ENCODE results near the gene MSLN.
"Not testable (repeated sequence)": the region's sequence is repeated elsewhere in the genome, so short reads cannot be mapped to it uniquely, and the experiment has no call there.

Gene MSLN

DNA sequence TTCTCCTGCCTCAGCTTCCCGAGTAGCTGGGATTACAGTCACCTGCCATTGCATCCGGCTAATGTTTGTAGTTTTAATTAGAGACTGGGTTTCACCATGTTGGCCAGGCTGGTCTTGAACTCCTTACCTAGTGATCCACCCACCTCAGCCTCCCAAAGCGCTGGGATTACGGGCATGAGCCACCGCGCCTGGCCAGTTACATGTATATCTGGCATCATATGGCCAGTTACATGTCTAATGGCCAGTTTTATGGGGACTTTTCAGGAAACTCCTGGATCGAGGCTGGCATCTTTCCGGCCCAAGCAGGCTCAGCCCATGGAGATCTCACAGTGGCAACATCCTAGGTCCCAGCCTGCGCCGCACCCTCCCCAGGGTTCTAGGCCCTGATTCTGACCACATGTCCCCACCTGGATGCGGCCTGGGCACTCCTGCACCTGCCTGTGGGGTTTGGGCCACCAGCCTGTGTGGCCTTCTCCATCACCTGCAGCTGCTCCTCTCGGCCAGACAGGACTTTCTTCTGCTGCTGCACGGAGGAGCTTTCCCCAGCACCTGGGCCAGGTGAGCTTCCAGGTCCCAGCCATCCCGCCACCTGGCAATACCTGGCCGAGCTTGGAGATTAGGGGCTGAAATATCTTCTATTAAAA, 18.4 kb upstream of the MSLN start:
- no peak overlapping the region for H3K4me3 ChIP-seq (ENCODE audit: low read depth, low read length)
- DNase-seq (ENCODE audit: low read depth) = no peak
- TF ChIP-seq, protein P1, sequence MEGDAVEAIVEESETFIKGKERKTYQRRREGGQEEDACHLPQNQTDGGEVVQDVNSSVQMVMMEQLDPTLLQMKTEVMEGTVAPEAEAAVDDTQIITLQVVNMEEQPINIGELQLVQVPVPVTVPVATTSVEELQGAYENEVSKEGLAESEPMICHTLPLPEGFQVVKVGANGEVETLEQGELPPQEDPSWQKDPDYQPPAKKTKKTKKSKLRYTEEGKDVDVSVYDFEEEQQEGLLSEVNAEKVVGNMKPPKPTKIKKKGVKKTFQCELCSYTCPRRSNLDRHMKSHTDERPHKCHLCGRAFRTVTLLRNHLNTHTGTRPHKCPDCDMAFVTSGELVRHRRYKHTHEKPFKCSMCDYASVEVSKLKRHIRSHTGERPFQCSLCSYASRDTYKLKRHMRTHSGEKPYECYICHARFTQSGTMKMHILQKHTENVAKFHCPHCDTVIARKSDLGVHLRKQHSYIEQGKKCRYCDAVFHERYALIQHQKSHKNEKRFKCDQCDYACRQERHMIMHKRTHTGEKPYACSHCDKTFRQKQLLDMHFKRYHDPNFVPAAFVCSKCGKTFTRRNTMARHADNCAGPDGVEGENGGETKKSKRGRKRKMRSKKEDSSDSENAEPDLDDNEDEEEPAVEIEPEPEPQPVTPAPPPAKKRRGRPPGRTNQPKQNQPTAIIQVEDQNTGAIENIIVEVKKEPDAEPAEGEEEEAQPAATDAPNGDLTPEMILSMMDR (IDR thresholded peaks at IDR 0.05; ENCODE audit: low read depth, low read length, missing control alignments) = no peak
- in situ Hi-C loops (cut with HindIII; ENCODE audit: low sequenced_read_pairs) = no loop called here

DNA sequence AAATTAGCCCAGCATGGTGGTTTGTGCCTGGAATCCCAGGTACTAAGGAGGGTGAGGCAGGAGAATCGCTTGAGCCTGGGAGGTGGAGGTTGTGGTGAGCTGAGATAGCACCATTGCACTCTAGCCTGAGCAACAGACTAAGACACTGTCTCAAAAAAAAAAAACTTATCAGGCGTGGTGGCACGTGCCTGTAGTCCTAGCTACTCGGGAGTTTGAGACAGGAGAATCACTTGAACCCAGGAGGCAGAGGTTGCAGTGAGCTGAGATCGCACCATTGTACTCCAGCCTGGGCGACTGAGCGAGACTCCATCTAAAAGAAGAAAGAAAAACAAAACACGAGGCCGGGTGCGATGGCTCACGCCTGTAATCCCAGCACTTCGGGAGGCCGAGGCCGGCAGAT, 17.6 kb upstream of the MSLN start:
- H3K4me3 ChIP-seq (ENCODE audit: low read depth, low read length); DNase-seq (ENCODE audit: low read depth); in situ Hi-C loops (cut with HindIII; ENCODE audit: low sequenced_read_pairs): not testable (repeated sequence)

DNA sequence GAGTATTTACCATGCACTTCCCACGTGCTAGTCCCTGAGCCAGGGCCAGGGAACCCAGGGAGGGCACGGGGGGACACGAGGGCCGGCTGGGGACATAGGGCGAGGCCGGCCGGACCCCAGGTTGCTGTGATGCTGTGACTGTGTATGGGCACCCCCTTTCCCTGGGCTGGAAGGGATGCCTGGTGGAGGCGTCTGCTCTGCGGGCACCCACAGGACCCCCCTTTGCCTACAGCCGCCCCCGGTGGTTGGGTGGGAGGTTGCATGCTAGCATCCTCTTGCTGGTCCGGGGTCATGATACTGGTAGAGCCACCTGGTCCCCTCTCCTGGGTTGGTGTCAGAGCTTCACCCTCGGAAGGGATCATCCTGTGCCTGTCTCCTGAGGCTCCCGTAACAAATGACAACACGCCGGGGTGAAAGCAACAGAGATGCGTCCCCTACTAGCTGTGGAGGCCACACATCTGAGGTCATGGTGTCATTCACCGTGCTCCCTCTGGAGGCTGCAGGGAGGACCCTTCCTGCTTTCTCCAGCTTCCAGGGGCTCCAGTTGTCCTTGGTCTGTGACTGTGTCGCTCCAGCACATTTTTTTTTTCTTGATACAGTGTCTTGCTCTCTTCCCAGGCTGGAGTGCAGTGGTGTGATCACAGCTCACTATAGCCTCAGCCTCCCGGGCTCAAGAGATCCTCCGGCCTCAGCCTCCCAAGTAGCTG, 16.6 kb upstream of the MSLN start:
- no peak for DNase-seq (ENCODE audit: low read depth)
- TF ChIP-seq, protein P1 (IDR thresholded peaks at IDR 0.05; ENCODE audit: low read depth, low read length, missing control alignments) = peak; percentile 23
- in situ Hi-C loops (cut with HindIII; ENCODE audit: low sequenced_read_pairs) = no loop called here
- no peak overlapping the region for H3K4me3 ChIP-seq (ENCODE audit: low read depth, low read length)

DNA sequence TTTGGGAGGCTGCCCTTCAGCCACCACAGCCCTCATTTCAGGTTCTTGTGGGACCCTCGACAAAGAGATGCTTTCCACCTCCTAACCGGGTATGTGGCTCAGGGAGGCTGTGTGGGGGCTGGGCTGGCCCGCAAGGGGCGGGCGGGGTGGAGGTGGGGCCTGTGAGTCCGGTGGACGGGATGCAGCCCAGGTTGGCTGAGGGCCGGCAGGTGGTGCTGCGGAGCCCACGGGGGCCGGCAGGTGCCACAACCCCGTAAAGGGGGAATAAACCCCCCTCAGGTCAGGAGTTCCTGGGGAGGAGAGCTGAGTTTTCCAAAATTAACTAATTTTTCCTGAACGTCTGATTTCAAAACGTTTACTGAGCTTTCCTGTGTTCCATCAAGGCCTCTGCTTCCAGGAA, 14.8 kb upstream of the MSLN start:
- TF ChIP-seq, protein P1 (IDR thresholded peaks at IDR 0.05; ENCODE audit: low read depth, low read length, missing control alignments) = peak; percentile 20
- DNase-seq (ENCODE audit: low read depth) = no peak
- no peak overlapping the region for H3K4me3 ChIP-seq (ENCODE audit: low read depth, low read length)
- in situ Hi-C loops (cut with HindIII; ENCODE audit: low sequenced_read_pairs) = no loop called here

DNA sequence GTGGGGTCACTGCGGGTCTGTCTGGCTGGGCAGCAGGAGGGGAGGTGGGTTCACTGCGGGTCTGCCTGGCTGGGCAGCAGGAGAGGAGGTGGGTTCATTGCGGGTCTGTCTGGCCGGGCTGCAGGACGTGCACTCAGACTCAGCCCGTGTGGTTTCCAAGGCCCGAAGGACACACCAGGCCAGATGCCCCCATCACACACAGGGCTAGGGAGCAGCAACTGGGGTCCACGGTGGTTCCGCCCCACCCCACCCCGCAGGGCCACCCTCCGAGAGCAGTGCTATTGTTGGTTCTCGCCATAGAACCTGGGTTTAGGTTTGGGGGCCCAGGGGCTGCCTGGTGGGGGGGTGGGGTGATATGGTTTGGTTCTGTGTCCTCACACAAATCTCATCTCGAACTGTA, 13.9 kb upstream of the MSLN start:
- DNase-seq (ENCODE audit: low read depth) = no peak
- TF ChIP-seq, protein P1 (IDR thresholded peaks at IDR 0.05; ENCODE audit: low read depth, low read length, missing control alignments) = no peak
- H3K4me3 ChIP-seq (ENCODE audit: low read depth, low read length) = no peak overlapping the region
- in situ Hi-C loops (cut with HindIII; ENCODE audit: low sequenced_read_pairs) = no loop called here

DNA sequence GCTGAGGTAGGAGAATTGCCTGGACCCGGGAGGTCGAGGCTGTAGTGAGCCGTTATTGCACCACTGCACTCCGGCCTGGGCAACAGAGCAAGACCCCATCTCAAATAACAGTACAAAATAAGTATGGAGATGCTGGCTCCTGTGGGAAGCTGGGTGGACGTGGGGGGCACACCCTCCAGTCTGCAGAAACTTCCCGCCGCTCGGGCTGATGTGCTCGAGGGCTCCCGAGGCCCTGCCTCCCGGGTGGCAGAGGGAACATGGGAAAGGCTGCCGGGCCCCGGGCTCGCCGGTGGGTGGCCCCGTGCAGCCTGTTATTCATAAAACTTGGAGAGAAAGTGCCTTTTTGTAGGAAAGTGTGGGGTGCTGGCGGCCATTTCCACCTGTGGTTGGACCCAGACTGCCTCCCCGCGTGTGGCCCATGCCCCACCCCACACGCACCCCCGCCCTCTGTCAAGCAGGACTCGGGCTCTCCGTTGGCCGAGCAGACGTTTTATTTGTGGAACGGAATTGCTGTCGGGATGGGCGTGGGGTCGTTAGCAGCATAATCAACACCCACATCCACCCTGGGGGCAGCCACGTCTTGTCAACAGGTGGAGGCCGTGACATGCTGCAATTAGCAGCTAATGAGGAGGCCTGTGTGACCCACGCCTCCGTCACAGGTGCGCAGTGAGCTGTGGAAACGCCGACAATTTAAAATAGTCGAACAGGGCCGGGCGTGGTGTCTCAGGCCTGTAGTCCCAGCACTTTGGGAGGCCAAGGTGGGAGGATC, 12.4 kb upstream of the MSLN start:
- TF ChIP-seq, protein P1 (IDR thresholded peaks at IDR 0.05; ENCODE audit: low read depth, low read length, missing control alignments) = no peak
- DNase-seq (ENCODE audit: low read depth) = no peak
- H3K4me3 ChIP-seq (ENCODE audit: low read depth, low read length) = no peak overlapping the region
- in situ Hi-C loops (cut with HindIII; ENCODE audit: low sequenced_read_pairs) = no loop called here

DNA sequence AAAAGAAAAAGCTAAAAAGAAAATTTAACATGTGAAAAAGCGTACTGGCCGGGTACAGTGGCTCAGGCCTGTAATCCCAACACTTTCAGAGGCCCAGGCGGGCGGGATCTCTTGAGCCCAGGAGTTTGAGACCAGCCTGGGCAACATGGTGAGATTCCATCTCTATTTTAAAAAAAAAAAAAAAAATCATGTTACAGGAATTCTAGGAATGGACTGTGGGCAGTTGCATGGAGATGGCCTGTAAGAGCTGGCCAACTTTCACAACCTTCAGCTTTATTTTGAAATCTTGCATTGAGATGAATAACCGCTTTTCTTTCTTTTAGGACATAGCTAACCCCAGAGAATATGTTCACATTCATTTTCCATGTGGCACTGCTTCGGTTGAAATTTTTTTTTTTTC, 11.5 kb upstream of the MSLN start:
- TF ChIP-seq, protein P1 (IDR thresholded peaks at IDR 0.05; ENCODE audit: low read depth, low read length, missing control alignments) = no peak
- in situ Hi-C loops (cut with HindIII; ENCODE audit: low sequenced_read_pairs) = no loop called here
- no peak overlapping the region for H3K4me3 ChIP-seq (ENCODE audit: low read depth, low read length)
- peak; percentile 32 for DNase-seq (ENCODE audit: low read depth)

Data from astrocyte of the cerebellum (primary cell).